B cell (primary cell): ENCODE data around the gene CFAP65. TPM values are rescaled to one million over a fixed set of nuclear protein-coding genes. Genes with fewer than 3 reads are reported as not detected.

Source experiments
- ATAC-seq: fragments of 200-7000 bp; cut with Tn5 transposase; one replicate; pipeline ENCODE4 v1.10.0; 2021; ENCODE audit warnings: low read depth, mild to moderate bottlenecking, moderate number of reproducible peaks, moderate library complexity
- CTCF ChIA-PET: fragments of 350-600 bp; sonication (Branson Sonifier 250); formaldehyde crosslinking; loops from one replicate; lab custom pipeline; 2021; ENCODE audit warnings: antibody characterized with exemption, inconsistent platforms; lab: Charles Lee
- POLR2A ChIA-PET: fragments of 350-600 bp; sonication (Branson Sonifier 250); formaldehyde crosslinking; loops from one replicate; lab custom pipeline; 2021; ENCODE audit warnings: antibody characterized with exemption; lab: Charles Lee
- DNase-seq: peaks from one replicate; pipeline ENCODE4 v3.0.0; 2013
- H2AFZ ChIP-seq: 2 replicates; pipeline ENCODE4 v1.6.1; 2012; ENCODE audit warnings: mild to moderate bottlenecking, low read depth, low read length; ENCODE audit not compliant: insufficient read depth, poor library complexity, severe bottlenecking
- H3K27ac ChIP-seq, 2 donors: 1 replicate in 1 of 2; 2 replicates in 1 of 2; pipeline ENCODE4 v1.5.1; 2012 to 2013; ENCODE audit warnings: low read length in 2 of 2, mild to moderate bottlenecking in 2 of 2, moderate library complexity in 1 of 2
- H3K27me3 ChIP-seq, 4 experiments: fragments of 200-600 bp in 1 of 4; sonication (generic) in 1 of 4; replicated peaks in 1 of 4; 1 replicate in 2 of 4; 2 replicates in 2 of 4; pipeline versions ENCODE4 v1.6.1 to v1.7.0; 2013 to 2016; ENCODE audit warnings: low read length in 3 of 4, mild to moderate bottlenecking in 2 of 4, mixed read lengths in 1 of 4, moderate library complexity in 1 of 4; ENCODE audit not compliant: insufficient read depth in 4 of 4, control insufficient read depth in 3 of 4; ENCODE audit errors: control extremely low read depth in 1 of 4
- H3K36me3 ChIP-seq, 2 experiments: replicated peaks in 1 of 2; 1 replicate in 1 of 2; 2 replicates in 1 of 2; pipeline versions ENCODE4 v1.6.1 to v1.7.1; 2013; ENCODE audit warnings: low read length in 1 of 2; ENCODE audit not compliant: insufficient read depth in 2 of 2, control insufficient read depth in 1 of 2; ENCODE audit errors: control extremely low read depth in 1 of 2, extremely low read depth in 1 of 2
- H3K4me1 ChIP-seq, 2 donors: fragments of 200-600 bp in 1 of 2; sonication (generic) in 1 of 2; 1 replicate in 1 of 2; 2 replicates in 1 of 2; pipeline versions ENCODE4 v1.5.1 to v1.6.1; 2013 to 2017; ENCODE audit warnings: low read length in 2 of 2; ENCODE audit not compliant: control insufficient read depth in 2 of 2, insufficient read depth in 2 of 2
- H3K4me2 ChIP-seq: replicated peaks from 2 replicates; pipeline ENCODE3; 2012; ENCODE audit warnings: mild to moderate bottlenecking, low read depth, low read length; ENCODE audit not compliant: poor library complexity, severe bottlenecking
- H3K4me3 ChIP-seq, 5 experiments: fragments of 200-600 bp in 1 of 5; sonication (generic) in 1 of 5; 1 replicate in 3 of 5; 2 replicates in 2 of 5; pipeline versions ENCODE4 v1.5.1 to v1.7.0; 2011 to 2016; ENCODE audit warnings: low read length in 4 of 5, mild to moderate bottlenecking in 4 of 5, low read depth in 2 of 5, control low read depth in 1 of 5, moderate library complexity in 1 of 5; ENCODE audit not compliant: insufficient read depth in 1 of 5; ENCODE audit errors: control extremely low read depth in 1 of 5, extremely low read depth in 1 of 5
- H3K79me2 ChIP-seq: fragments of 200-600 bp; sonication (generic); one replicate; pipeline ENCODE4 v1.6.0; 2016; ENCODE audit warnings: low read length; ENCODE audit not compliant: control insufficient read depth, insufficient read depth
- H3K9ac ChIP-seq: fragments of 200-600 bp; sonication (generic); 2 replicates; pipeline ENCODE4 v1.6.1; 2017; ENCODE audit warnings: mild to moderate bottlenecking, low read length, moderate library complexity
- H3K9me3 ChIP-seq, 3 donors: one replicate each; pipeline versions ENCODE4 v1.6.1 to v1.7.1; 2013; ENCODE audit warnings: low read length in 2 of 3; ENCODE audit not compliant: control insufficient read depth in 2 of 3, insufficient read depth in 1 of 3; ENCODE audit errors: control extremely low read depth in 1 of 3
- H4K20me1 ChIP-seq: 2 replicates; pipeline ENCODE4 v1.6.0; 2012; ENCODE audit warnings: mild to moderate bottlenecking, low read length; ENCODE audit not compliant: insufficient read depth, control insufficient read depth, poor library complexity, severe bottlenecking
- H3K27ac Mint-ChIP-seq: one replicate; pipeline ENCODE4 v1.8.0; 2021; ENCODE audit warnings: mixed read lengths
- H3K27me3 Mint-ChIP-seq: one replicate; pipeline ENCODE4 v1.8.0; 2021; ENCODE audit warnings: mixed read lengths
- H3K4me1 Mint-ChIP-seq: one replicate; pipeline ENCODE4 v1.8.0; 2021; ENCODE audit warnings: mixed read lengths
- H3K4me3 Mint-ChIP-seq: one replicate; pipeline ENCODE4 v1.8.0; 2021; ENCODE audit warnings: mixed read lengths
- H3K9me3 Mint-ChIP-seq: one replicate; pipeline ENCODE4 v1.8.0; 2022; ENCODE audit warnings: mixed read lengths; ENCODE audit not compliant: insufficient read depth
- EZH2 ChIP-seq: IDR thresholded peaks from 2 replicates; pipeline ENCODE4 v1.6.1; 2012; ENCODE audit warnings: borderline replicate concordance, low read depth, mild to moderate bottlenecking, moderate library complexity, low read length; ENCODE audit not compliant: insufficient read depth, poor library complexity, severe bottlenecking
- WGBS: methylation state at CpG from one replicate; pipeline ENCODE4 v1.1.5; 2013; ENCODE audit warnings: missing lambda C conversion rate; ENCODE audit not compliant: insufficient coverage; 5-methylcytosine and 5-hydroxymethylcytosine counted together
- intact Hi-C: fragments of 100-400 bp; cut with micrococcal nuclease; formaldehyde crosslinking; loops from one replicate; pipeline ENCODE4 v1.10.0; 2022
- polyA plus RNA-seq: library from polyadenylated mRNA; depleted of rRNA; stranded (reverse); fragments of >200 nt; gene quantifications from 2 replicates; pipeline ENCODE4 v1.2.3, GENCODE V29; 2012
- total RNA-seq, 2 donors: library from RNA; stranded (reverse); fragments of 120-200 nt in 1 of 2; gene quantifications; 1 replicate in 1 of 2; 2 replicates in 1 of 2; pipeline versions ENCODE4 v1.2.3 to v1.2.4, GENCODE V29; 2013 to 2022
- TF ChIP-seq, protein P1 (sequence below): fragments of 200-600 bp; IDR thresholded peaks from one replicate; pipeline ENCODE4 v1.8.0; 2022; ENCODE audit warnings: antibody characterized with exemption, mild to moderate bottlenecking

Gene CFAP65
- total and polyA plus RNA-seq, 2 donors (not counting 1 experiment from before 2014, with no cell fraction given): not detected

DNA sequence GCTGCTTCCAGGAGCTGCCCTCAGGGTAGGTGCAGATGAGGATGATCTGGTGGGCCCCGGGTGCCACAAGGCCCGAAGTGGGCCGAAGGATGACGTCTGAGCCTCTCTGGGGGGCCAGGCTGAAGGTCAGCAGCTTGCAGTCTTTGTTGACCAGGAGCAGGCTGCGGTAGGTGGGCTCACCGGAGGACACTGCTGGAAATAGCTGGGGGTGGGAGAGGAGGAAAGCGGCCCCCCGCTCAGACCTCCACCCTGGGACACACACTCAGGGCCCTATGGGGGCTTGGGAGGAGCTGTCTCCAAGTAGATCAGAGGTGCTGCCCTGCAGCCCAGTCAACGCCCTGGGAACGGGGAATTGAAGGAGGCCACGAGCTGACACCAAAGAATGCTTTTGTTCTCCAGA, 17.3 kb downstream of the CFAP65 start:
- Mint-ChIP-seq H3K27ac (no peak overlapping the region), H3K4me3 (no peak overlapping the region), H3K4me1 (no peaks in the 10 kb centered on the region), H3K9me3 (no peaks in the 10 kb centered on the region), H3K27me3 (peaks cover 20% of the 10 kb centered on the region)
- Histone ChIP-seq H3K4me3 (no peak overlapping the region), H3K36me3 (no peaks in the 10 kb centered on the region), H3K27me3 (peaks cover 0 to 9% (median 1%) of the 10 kb centered on the region in 4 experiments), H3K9ac (no peak overlapping the region), H3K9me3 (no peaks in the 10 kb centered on the region), H2AFZ (no peak overlapping the region), H4K20me1 (no peaks in the 10 kb centered on the region), H3K27ac (no peak overlapping the region), H3K79me2 (no peaks in the 10 kb centered on the region), H3K4me2 (no peak overlapping the region), H3K4me1 (no peaks in the 10 kb centered on the region)
- no peak for ATAC-seq
- TF ChIP-seq EZH2: no peak
- TF ChIP-seq, protein P1, sequence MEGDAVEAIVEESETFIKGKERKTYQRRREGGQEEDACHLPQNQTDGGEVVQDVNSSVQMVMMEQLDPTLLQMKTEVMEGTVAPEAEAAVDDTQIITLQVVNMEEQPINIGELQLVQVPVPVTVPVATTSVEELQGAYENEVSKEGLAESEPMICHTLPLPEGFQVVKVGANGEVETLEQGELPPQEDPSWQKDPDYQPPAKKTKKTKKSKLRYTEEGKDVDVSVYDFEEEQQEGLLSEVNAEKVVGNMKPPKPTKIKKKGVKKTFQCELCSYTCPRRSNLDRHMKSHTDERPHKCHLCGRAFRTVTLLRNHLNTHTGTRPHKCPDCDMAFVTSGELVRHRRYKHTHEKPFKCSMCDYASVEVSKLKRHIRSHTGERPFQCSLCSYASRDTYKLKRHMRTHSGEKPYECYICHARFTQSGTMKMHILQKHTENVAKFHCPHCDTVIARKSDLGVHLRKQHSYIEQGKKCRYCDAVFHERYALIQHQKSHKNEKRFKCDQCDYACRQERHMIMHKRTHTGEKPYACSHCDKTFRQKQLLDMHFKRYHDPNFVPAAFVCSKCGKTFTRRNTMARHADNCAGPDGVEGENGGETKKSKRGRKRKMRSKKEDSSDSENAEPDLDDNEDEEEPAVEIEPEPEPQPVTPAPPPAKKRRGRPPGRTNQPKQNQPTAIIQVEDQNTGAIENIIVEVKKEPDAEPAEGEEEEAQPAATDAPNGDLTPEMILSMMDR: no peak
- no peak for DNase-seq
- POLR2A ChIA-PET: no interaction called here
- intact Hi-C loops: no loop called here
- CTCF ChIA-PET: no interaction called here
- 89% methylated on average over 7 of the region's 11 CpGs for WGBS

DNA sequence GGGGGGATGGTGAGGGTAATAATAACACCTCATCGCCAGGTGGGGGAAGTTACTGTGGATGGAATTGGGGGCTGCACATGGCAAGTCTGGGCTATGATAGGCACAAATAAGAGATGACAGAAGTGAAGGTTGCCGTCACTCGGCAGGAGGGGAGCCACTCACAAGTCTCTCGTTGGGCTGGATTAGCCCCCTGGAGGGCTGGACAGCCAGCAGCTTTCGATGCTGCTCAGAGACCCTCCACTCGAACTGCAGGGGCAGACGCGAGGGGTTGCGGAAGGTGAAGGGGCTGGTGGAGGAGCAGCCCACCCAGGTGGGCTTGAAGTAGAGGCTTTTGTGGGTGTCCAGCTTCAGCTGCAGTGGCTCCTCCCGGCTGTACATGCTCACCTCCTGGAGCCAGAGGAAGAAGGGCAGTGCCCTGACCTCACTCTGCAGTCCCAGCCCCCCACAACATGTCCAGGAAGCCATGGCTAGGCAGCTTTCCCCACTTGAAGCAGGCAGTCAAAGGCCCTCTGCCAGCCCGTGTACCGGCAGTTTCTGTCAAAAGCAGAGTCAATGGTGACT, 18.2 kb downstream of the CFAP65 start:
- H3K79me2 ChIP-seq: no peaks in the 10 kb centered on the region
- TF ChIP-seq, protein P1: no peak
- TF ChIP-seq EZH2: no peak
- DNase-seq (no peak), ATAC-seq (no peak)
- H3K27ac ChIP-seq: no peak overlapping the region
- H3K9me3 ChIP-seq: no peaks in the 10 kb centered on the region
- no peaks in the 10 kb centered on the region for H4K20me1 ChIP-seq
- no peak overlapping the region for H3K4me3 ChIP-seq
- H2AFZ ChIP-seq: no peak overlapping the region
- no peak overlapping the region for H3K4me2 ChIP-seq
- H3K27me3 ChIP-seq: peaks cover 0 to 9% (median 1%) of the 10 kb centered on the region in 4 experiments
- Mint-ChIP-seq H3K4me1 (no peaks in the 10 kb centered on the region), H3K27ac (no peak overlapping the region), H3K4me3 (no peak overlapping the region), H3K27me3 (peaks cover 27% of the 10 kb centered on the region), H3K9me3 (no peaks in the 10 kb centered on the region)
- H3K36me3 ChIP-seq: no peaks in the 10 kb centered on the region
- H3K4me1 ChIP-seq: no peaks in the 10 kb centered on the region
- POLR2A ChIA-PET: no interaction called here
- H3K9ac ChIP-seq: no peak overlapping the region
- CTCF ChIA-PET: interaction anchor here (0.9 kb wide), 1 partner anchor 9 kb away, joined by 3 read pairs; no protein-coding TSS in a partner anchor
- 91% methylated on average over 12 of the region's 12 CpGs for WGBS
- intact Hi-C loops: no loop called here
